Peyer's patch (tissue), 4 donors: ENCODE results near the gene KLF2. TPM values are rescaled to one million over a fixed set of nuclear protein-coding genes. Genes with fewer than 3 reads are reported as not detected.

ENCODE experiments used
- DNase-seq, 3 donors: peaks; one replicate each; pipeline ENCODE4 v3.0.0-alpha.2; 2017 to 2019
- H3K27ac ChIP-seq, 4 donors: fragments of 200-600 bp; sonication (generic); one replicate each; pipeline ENCODE4 v1.5.1; 2016 to 2019
- H3K27me3 ChIP-seq, 2 donors: fragments of 200-600 bp; sonication (generic); one replicate each; pipeline ENCODE4 v1.5.1; 2019
- H3K36me3 ChIP-seq, 3 donors: fragments of 200-600 bp; sonication (generic); one replicate each; pipeline ENCODE4 v1.5.1; 2016 to 2019
- H3K4me1 ChIP-seq, 4 donors: fragments of 200-600 bp; sonication (generic); one replicate each; pipeline ENCODE4 v1.5.1; 2016 to 2019
- H3K4me3 ChIP-seq, 4 donors: fragments of 200-600 bp; sonication (generic); 1 replicate in 3 of 4; 2 replicates in 1 of 4; pipeline ENCODE4 v1.5.1; 2016 to 2019; ENCODE audit warnings: mild to moderate bottlenecking in 1 of 4
- H3K9me3 ChIP-seq, 4 donors: fragments of 200-600 bp; sonication (generic); one replicate each; pipeline ENCODE4 v1.5.1; 2016 to 2019; ENCODE audit warnings: mild to moderate bottlenecking in 1 of 4
- CTCF ChIP-seq, 6 experiments: fragments of 450-650 bp in 4 of 6; fragments of 200-600 bp in 2 of 6; sonication (generic) in 1 of 6; IDR thresholded peaks; one replicate each; pipeline ENCODE4 v1.5.1; 2017 to 2019; ENCODE audit warnings: antibody characterized with exemption in 6 of 6, mild to moderate bottlenecking in 3 of 6, moderate library complexity in 1 of 6
- POLR2A ChIP-seq, 2 donors: fragments of 450-650 bp; IDR thresholded peaks; one replicate each; pipeline ENCODE4 v1.5.1; 2017; ENCODE audit warnings: antibody characterized with exemption in 2 of 2, mild to moderate bottlenecking in 2 of 2, moderate library complexity in 2 of 2
- total RNA-seq, 4 donors: library from RNA; depleted of rRNA; stranded (reverse); fragments of >200 nt; gene quantifications; one replicate each; pipeline ENCODE4 v1.1.0, GENCODE V29; 2016

KLF2 gene
- total RNA-seq, 4 donors from 2014 or later, result 12.1 to 129 (median 37.2) TPM

GRCh38 chr19:16285769-16286498, 38.7 kb upstream of the KLF2 start:
- Histone ChIP-seq H3K9me3 (no peaks in the 10 kb centered on the region), H3K4me3 (no peak overlapping the region), H3K27ac (peak overlapping the region in 2 of 4 donors; percentile 41 to 92), H3K27me3 (no peaks in the 10 kb centered on the region), H3K36me3 (no peaks in the 10 kb centered on the region), H3K4me1 (peaks cover 0 to 15% (median 2%) of the 10 kb centered on the region in 4 donors)
- TF ChIP-seq POLR2A (IDR thresholded peaks at IDR 0.05) (no peak), CTCF (IDR thresholded peaks at IDR 0.05) (no peak)
- no peak for DNase-seq

GRCh38 chr19:16288544-16288943, 36.1 kb upstream of the KLF2 start:
- TF ChIP-seq CTCF (IDR thresholded peaks at IDR 0.05) (no peak), POLR2A (IDR thresholded peaks at IDR 0.05) (no peak)
- Histone ChIP-seq H3K4me3 (no peak overlapping the region), H3K36me3 (no peaks in the 10 kb centered on the region), H3K27me3 (no peaks in the 10 kb centered on the region), H3K27ac (no peak overlapping the region), H3K4me1 (peaks cover 0 to 17% (median 2%) of the 10 kb centered on the region in 4 donors), H3K9me3 (no peaks in the 10 kb centered on the region)
- DNase-seq, result no peak

- H3K4me1 ChIP-seq, result peaks cover 0 to 18% (median 0%) of the 10 kb centered on the region in 4 donors
- no peak for DNase-seq
- no peaks in the 10 kb centered on the region for H3K9me3 ChIP-seq
- no peak overlapping the region for H3K4me3 ChIP-seq
- no peaks in the 10 kb centered on the region for H3K36me3 ChIP-seq
- TF ChIP-seq POLR2A (IDR thresholded peaks at IDR 0.05) (no peak), CTCF (IDR thresholded peaks at IDR 0.05) (no peak)
- no peaks in the 10 kb centered on the region for H3K27me3 ChIP-seq
- H3K27ac ChIP-seq, result no peak overlapping the region
These were observed 35.0 kb upstream of the KLF2 start for GRCh38 chr19:16289594-16289993.

- H3K36me3 ChIP-seq, result no peaks in the 10 kb centered on the region
- no peaks in the 10 kb centered on the region for H3K27me3 ChIP-seq
- H3K27ac ChIP-seq, result peak overlapping the region in 1 of 4 donors; percentile 3
- no peak for DNase-seq
- TF ChIP-seq POLR2A (IDR thresholded peaks at IDR 0.05) (no peak), CTCF (IDR thresholded peaks at IDR 0.05) (no peak)
- no peaks in the 10 kb centered on the region for H3K9me3 ChIP-seq
- H3K4me3 ChIP-seq, result no peak overlapping the region
- peaks cover 0 to 16% (median 0%) of the 10 kb centered on the region in 4 donors for H3K4me1 ChIP-seq
These were observed 33.9 kb upstream of the KLF2 start for GRCh38 chr19:16290692-16291091.

GRCh38 chr19:16293118-16294091, 31.2 kb upstream of the KLF2 start:
- Histone ChIP-seq H3K27me3 (no peaks in the 10 kb centered on the region), H3K4me1 (peaks cover 0 to 8% (median 0%) of the 10 kb centered on the region in 4 donors), H3K4me3 (peak overlapping the region in 1 of 4 donors; percentile 9), H3K9me3 (no peaks in the 10 kb centered on the region), H3K27ac (peak overlapping the region; percentile 62 to 85 (median 74)), H3K36me3 (no peaks in the 10 kb centered on the region)
- no peak for TF ChIP-seq CTCF (IDR thresholded peaks at IDR 0.05)
- TF ChIP-seq POLR2A (IDR thresholded peaks at IDR 0.05), result no peak
- peak in 2 of 3 donors; percentile 54 to 72 for DNase-seq
